ENCODE measurements around the gene DTYMK. TPM values are rescaled to one million over a fixed set of nuclear protein-coding genes. Genes with fewer than 3 reads are reported as not detected.

Gene DTYMK
- total RNA-seq, 4 donors from 2014 or later: 14.2 to 23.9 (median 19.2) TPM

DNA sequence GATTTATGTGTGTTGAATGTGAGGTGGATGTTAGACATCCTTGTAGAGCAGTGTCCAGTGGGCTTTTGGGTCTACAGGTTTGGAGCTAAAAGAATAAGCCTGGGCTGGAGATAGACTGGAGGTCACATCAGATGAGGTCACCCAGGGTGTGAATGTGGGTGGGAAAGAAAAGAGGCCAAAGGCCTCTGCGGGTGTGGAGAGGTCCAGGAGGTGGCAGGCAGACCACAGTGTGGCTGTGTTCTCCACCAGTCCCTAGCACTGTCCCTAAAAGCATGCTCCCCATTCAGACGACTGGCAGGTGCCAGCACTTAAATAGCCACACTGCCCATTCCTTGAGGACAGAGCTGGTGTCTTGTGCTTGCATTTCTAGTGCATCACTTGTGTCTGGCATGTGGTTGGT, 45.0 kb downstream of the DTYMK start:
- no peak for DNase-seq

DNA sequence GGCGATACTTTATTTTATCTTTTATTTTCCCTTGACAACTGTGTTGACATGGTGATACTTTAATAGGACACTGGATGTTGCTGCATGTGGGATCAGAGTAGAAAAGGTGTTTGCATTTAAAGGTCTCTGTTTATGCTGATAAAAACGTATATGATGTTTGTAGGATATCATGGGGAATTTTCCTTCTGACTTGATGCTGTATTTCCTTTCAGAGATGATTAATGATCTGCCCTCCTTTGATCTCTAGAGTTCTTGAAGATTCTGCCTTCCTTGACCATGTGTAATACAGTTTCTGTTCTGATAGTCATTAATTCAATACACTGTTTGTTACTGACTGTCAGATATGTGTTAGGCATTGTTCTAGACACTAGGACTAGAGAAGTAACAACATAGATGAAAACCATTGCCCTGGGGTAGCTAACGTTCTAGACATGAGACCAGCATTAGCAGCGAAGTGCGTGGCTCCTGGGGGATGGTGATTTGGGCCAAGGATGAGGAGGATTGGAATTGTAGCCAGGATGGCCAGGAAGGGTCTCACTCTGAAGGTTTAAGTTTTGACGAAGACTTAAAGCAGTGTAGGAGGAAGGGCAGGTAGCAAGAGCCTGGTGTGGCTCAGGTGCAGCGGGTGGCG, 46.3 kb downstream of the DTYMK start:
- Histone ChIP-seq H3K27ac (no peak overlapping the region), H3K4me3 (no peak overlapping the region), H3K27me3 (no peaks in the 10 kb centered on the region), H3K4me1 (peaks cover 0 to 42% (median 6%) of the 10 kb centered on the region in 4 donors), H3K36me3 (peaks cover 0 to 8% (median 0%) of the 10 kb centered on the region in 3 donors), H3K9me3 (no peaks in the 10 kb centered on the region)
- no peak for TF ChIP-seq POLR2A (IDR thresholded peaks at IDR 0.05)
- TF ChIP-seq, protein P1, sequence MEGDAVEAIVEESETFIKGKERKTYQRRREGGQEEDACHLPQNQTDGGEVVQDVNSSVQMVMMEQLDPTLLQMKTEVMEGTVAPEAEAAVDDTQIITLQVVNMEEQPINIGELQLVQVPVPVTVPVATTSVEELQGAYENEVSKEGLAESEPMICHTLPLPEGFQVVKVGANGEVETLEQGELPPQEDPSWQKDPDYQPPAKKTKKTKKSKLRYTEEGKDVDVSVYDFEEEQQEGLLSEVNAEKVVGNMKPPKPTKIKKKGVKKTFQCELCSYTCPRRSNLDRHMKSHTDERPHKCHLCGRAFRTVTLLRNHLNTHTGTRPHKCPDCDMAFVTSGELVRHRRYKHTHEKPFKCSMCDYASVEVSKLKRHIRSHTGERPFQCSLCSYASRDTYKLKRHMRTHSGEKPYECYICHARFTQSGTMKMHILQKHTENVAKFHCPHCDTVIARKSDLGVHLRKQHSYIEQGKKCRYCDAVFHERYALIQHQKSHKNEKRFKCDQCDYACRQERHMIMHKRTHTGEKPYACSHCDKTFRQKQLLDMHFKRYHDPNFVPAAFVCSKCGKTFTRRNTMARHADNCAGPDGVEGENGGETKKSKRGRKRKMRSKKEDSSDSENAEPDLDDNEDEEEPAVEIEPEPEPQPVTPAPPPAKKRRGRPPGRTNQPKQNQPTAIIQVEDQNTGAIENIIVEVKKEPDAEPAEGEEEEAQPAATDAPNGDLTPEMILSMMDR (IDR thresholded peaks at IDR 0.05): no peak
- no peak for DNase-seq

More for the DNA sequence above, 45.0 kb downstream of the DTYMK start:
- TF ChIP-seq, protein P1 (IDR thresholded peaks at IDR 0.05): no peak
- no peak for TF ChIP-seq POLR2A (IDR thresholded peaks at IDR 0.05)
- Histone ChIP-seq H3K9me3 (no peaks in the 10 kb centered on the region), H3K4me1 (peaks cover 0 to 35% (median 4%) of the 10 kb centered on the region in 4 donors), H3K4me3 (no peak overlapping the region), H3K27me3 (no peaks in the 10 kb centered on the region), H3K27ac (no peak overlapping the region), H3K36me3 (peaks cover 0 to 8% (median 0%) of the 10 kb centered on the region in 3 donors)

DNA sequence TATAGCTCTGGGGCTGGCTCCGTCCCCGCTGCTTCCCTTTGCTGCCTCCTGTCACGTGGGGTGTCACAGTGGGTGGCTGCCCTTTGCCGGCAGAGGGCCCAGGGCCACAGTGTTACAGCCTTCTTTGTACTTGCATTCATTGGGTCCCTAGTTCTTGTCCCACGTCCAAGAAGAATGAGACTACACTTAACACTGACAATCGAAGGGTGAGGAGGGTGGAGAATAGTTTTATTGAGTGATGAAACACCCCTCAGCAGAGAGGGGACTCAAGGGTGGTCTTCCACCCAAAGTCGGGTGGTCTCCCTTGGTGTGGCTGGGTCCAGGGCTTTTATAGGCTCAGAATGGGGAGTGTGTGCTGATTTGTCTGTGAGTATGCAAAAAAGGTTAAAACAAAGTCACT, 47.2 kb downstream of the DTYMK start:
- no peak overlapping the region for H3K4me3 ChIP-seq
- DNase-seq: no peak
- no peaks in the 10 kb centered on the region for H3K9me3 ChIP-seq
- H3K27ac ChIP-seq: no peak overlapping the region
- H3K36me3 ChIP-seq: peaks cover 0 to 8% (median 0%) of the 10 kb centered on the region in 3 donors
- peaks cover 0 to 42% (median 6%) of the 10 kb centered on the region in 4 donors for H3K4me1 ChIP-seq
- no peaks in the 10 kb centered on the region for H3K27me3 ChIP-seq
- TF ChIP-seq, protein P1 (IDR thresholded peaks at IDR 0.05): no peak
- TF ChIP-seq POLR2A (IDR thresholded peaks at IDR 0.05): no peak

DNA sequence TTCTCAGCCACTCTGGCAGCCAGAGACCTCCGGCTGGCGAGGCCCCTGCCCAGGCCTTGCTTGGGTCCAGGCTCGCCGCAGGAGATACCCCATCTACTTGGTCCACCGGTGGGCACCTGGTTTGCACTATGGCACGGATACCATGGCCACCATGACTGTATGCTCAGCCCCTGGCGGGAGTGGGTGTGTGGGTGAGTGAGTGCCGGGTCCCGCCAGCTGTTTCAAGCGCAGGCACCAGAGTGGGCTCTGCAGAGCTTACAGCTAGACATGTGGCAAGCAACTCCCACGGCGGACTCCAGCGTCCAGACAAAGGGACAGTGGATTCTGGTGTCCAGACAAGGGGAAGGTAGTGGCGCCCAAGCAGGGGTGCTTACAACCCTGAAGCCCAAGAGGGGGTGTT, 47.7 kb downstream of the DTYMK start:
- Histone ChIP-seq H3K27ac (no peak overlapping the region), H3K9me3 (no peaks in the 10 kb centered on the region), H3K27me3 (no peaks in the 10 kb centered on the region), H3K4me3 (peak overlapping the region in 1 of 4 donors; percentile 85), H3K4me1 (peaks cover 0 to 42% (median 6%) of the 10 kb centered on the region in 4 donors), H3K36me3 (peaks cover 0 to 9% (median 0%) of the 10 kb centered on the region in 3 donors)
- TF ChIP-seq, protein P1 (IDR thresholded peaks at IDR 0.05): no peak
- no peak for TF ChIP-seq POLR2A (IDR thresholded peaks at IDR 0.05)
- no peak for DNase-seq

DNA sequence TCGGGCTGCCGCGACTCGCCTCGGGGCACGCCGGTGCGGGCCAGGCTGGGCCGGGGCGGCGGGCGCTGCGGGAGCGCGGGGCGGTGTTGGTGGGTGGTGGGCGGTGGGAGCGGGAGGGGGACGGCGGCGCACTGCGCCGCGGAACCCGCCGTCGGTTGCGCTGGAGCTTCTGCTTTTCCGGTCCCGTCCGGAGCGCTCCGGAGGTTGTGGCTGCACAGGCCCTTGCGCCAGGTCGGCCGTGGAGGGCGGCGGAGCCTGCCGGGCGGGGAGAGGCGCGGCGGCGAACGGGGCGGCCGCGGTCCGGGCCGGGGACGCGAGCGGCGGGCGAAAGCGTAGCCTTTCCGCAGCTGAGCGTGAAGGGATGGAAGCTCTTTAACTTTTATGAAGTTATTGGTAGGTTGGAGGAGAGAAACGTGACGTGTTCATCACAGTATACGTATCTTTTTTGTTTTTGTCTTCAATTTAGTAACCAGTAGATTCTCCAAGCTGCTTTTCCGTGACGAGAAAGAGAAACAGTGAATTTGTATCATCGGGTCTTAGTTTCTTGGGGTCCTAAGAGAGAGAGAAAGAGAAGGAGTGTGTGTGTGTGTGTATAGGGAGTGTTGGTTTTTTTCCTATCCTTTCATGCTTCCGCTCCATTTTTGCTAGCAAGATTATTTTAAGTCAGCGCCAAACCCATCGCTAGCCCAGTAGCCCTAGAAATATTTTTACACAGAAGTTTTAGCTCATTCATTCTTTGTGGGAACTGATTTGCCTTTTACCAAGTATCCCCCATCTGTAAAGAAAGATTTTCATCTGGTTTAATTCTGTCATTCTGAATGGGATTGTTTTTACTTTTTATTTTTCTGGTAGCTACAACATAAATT, 48.6 kb downstream of the DTYMK start:
- no peaks in the 10 kb centered on the region for H3K9me3 ChIP-seq
- H3K36me3 ChIP-seq: peaks cover 0 to 18% (median 0%) of the 10 kb centered on the region in 3 donors
- DNase-seq: no peak
- peak overlapping the region; percentile 85 to 99 (median 98) for H3K4me3 ChIP-seq
- peak overlapping the region; percentile 97 to 99 (median 98) for H3K27ac ChIP-seq
- peaks cover 0 to 42% (median 6%) of the 10 kb centered on the region in 4 donors for H3K4me1 ChIP-seq
- no peak for TF ChIP-seq POLR2A (IDR thresholded peaks at IDR 0.05)
- TF ChIP-seq, protein P1 (IDR thresholded peaks at IDR 0.05): no peak
- no peaks in the 10 kb centered on the region for H3K27me3 ChIP-seq
